ENCODE measurements around the gene NPLOC4. TPM values are rescaled to one million over a fixed set of nuclear protein-coding genes. Genes with fewer than 3 reads are reported as not detected.

The NPLOC4 gene
- total and polyA plus RNA-seq, 2 of the 13 experiments (the other 11 are each of a cell fraction or from before 2014, with no cell fraction given): 57.0 to 97.0 TPM

DNA sequence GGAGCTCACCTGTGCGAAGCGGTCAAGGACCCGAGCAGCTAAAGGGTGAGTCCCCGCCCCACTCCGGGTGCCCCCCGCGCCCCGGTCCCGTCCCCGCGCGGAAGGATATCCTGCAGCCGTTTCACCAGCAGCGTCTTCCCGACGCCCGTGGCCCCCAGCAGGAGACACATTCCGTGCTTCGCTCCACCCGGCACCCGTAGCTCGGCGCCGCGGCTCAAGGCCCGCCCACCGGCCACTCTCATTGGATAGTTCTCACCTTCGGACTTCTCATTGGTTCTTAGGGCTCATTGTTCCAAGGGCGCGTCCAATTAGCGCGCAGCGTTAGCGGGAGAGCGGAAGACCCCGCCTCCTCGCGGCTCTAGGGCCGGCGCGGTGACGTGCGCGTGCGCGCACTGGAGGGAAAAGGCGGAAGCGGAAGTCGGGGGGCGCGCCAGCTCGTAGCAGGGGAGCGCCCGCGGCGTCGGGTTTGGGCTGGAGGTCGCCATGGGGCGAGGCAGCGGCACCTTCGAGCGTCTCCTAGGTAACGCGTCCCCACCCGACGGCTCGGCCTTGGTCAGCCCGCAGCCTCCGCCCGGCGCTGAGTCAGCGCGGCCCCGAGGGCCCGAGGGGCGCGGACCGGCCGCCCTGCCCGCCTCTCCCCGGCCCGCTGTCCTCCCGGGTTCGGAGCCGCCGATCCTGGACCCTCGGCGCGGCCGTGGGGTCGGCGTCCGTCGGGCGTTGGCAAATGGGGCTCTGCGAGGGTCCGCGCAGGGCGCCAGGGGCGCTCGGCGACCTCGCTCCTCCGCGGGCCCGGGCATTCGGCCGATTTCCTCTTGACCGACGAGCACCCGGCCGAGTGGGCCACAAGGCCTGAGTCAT, 46.9 kb upstream of the NPLOC4 start, which contains the start of the genes ARL16 and HGS (continued):
- TF ChIP-seq, protein P1, sequence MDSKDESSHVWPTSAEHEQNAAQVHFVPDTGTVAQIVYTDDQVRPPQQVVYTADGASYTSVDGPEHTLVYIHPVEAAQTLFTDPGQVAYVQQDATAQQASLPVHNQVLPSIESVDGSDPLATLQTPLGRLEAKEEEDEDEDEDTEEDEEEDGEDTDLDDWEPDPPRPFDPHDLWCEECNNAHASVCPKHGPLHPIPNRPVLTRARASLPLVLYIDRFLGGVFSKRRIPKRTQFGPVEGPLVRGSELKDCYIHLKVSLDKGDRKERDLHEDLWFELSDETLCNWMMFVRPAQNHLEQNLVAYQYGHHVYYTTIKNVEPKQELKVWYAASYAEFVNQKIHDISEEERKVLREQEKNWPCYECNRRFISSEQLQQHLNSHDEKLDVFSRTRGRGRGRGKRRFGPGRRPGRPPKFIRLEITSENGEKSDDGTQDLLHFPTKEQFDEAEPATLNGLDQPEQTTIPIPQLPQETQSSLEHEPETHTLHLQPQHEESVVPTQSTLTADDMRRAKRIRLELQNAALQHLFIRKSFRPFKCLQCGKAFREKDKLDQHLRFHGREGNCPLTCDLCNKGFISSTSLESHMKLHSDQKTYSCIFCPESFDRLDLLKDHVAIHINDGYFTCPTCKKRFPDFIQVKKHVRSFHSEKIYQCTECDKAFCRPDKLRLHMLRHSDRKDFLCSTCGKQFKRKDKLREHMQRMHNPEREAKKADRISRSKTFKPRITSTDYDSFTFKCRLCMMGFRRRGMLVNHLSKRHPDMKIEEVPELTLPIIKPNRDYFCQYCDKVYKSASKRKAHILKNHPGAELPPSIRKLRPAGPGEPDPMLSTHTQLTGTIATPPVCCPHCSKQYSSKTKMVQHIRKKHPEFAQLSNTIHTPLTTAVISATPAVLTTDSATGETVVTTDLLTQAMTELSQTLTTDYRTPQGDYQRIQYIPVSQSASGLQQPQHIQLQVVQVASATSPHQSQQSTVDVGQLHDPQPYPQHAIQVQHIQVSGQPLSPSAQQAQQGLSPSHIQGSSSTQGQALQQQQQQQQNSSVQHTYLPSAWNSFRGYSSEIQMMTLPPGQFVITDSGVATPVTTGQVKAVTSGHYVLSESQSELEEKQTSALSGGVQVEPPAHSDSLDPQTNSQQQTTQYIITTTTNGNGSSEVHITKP (CRISPR knock-in tag; IDR thresholded peaks at IDR 0.05; ENCODE audit: low read depth): 0 out of 2 replicates have a peak, but pooled peaks have one; percentile 53
- TF ChIP-seq, protein P2, sequence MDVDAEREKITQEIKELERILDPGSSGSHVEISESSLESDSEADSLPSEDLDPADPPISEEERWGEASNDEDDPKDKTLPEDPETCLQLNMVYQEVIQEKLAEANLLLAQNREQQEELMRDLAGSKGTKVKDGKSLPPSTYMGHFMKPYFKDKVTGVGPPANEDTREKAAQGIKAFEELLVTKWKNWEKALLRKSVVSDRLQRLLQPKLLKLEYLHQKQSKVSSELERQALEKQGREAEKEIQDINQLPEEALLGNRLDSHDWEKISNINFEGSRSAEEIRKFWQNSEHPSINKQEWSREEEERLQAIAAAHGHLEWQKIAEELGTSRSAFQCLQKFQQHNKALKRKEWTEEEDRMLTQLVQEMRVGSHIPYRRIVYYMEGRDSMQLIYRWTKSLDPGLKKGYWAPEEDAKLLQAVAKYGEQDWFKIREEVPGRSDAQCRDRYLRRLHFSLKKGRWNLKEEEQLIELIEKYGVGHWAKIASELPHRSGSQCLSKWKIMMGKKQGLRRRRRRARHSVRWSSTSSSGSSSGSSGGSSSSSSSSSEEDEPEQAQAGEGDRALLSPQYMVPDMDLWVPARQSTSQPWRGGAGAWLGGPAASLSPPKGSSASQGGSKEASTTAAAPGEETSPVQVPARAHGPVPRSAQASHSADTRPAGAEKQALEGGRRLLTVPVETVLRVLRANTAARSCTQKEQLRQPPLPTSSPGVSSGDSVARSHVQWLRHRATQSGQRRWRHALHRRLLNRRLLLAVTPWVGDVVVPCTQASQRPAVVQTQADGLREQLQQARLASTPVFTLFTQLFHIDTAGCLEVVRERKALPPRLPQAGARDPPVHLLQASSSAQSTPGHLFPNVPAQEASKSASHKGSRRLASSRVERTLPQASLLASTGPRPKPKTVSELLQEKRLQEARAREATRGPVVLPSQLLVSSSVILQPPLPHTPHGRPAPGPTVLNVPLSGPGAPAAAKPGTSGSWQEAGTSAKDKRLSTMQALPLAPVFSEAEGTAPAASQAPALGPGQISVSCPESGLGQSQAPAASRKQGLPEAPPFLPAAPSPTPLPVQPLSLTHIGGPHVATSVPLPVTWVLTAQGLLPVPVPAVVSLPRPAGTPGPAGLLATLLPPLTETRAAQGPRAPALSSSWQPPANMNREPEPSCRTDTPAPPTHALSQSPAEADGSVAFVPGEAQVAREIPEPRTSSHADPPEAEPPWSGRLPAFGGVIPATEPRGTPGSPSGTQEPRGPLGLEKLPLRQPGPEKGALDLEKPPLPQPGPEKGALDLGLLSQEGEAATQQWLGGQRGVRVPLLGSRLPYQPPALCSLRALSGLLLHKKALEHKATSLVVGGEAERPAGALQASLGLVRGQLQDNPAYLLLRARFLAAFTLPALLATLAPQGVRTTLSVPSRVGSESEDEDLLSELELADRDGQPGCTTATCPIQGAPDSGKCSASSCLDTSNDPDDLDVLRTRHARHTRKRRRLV (CRISPR knock-in tag; IDR thresholded peaks at IDR 0.05): no peak
- TF ChIP-seq SIN3B (IDR thresholded peaks at IDR 0.05; ENCODE audit: low read length) (peak; percentile 45; the same call in 1 of the 2 replicates), ZNF546 (CRISPR knock-in tag; conservative IDR thresholded peaks at IDR 0.05) (peak; percentile 96), ZNF235 (CRISPR knock-in tag; IDR thresholded peaks at IDR 0.05; ENCODE audit: borderline replicate concordance) (0 out of 2 replicates have a peak, but pooled peaks have one; percentile 34), ZFX (CRISPR knock-in tag; IDR thresholded peaks at IDR 0.05; ENCODE audit: low read depth) (peak; percentile 79), AGO2 (optimal IDR thresholded peaks at IDR 0.05; ENCODE audit: low read depth, low read length) (peak; percentile 59), MED8 (CRISPR knock-in tag; IDR thresholded peaks at IDR 0.05; ENCODE audit: insufficient replicate concordance) (peak; percentile 64), MEIS2 (CRISPR knock-in tag; IDR thresholded peaks at IDR 0.05) (peak; percentile 67), SP4 (CRISPR knock-in tag; IDR thresholded peaks at IDR 0.05) (peak; percentile 95), PHF20 (CRISPR knock-in tag; IDR thresholded peaks at IDR 0.05) (peak; percentile 94), NFE2L1 (CRISPR knock-in tag; IDR thresholded peaks at IDR 0.05; ENCODE audit: borderline replicate concordance) (no peak), ARHGAP35 (CRISPR knock-in tag; IDR thresholded peaks at IDR 0.05; ENCODE audit: borderline replicate concordance) (peak; percentile 19; the same call in 1 of the 2 replicates)
- TF ChIP-seq, protein P3, sequence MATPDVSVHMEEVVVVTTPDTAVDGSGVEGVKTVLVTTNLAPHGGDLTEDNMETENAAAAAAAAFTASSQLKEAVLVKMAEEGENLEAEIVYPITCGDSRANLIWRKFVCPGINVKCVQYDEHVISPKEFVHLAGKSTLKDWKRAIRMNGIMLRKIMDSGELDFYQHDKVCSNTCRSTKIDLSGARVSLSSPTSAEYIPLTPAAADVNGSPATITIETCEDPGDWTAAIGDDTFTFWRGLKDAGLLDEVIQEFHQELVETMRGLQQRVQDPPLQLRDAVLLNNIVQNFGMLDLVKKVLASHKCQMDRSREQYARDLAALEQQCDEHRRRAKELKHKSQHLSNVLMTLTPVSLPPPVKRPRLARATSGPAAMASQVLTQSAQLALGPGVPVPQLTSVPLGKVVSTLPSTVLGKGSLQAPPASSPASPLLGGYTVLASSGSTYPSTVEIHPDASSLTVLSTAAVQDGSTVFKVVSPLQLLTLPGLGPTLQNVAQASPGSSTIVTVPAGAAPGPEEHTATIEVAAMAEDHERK (CRISPR knock-in tag; IDR thresholded peaks at IDR 0.05; ENCODE audit: low read depth): peak; percentile 92
- TF ChIP-seq, protein P4, sequence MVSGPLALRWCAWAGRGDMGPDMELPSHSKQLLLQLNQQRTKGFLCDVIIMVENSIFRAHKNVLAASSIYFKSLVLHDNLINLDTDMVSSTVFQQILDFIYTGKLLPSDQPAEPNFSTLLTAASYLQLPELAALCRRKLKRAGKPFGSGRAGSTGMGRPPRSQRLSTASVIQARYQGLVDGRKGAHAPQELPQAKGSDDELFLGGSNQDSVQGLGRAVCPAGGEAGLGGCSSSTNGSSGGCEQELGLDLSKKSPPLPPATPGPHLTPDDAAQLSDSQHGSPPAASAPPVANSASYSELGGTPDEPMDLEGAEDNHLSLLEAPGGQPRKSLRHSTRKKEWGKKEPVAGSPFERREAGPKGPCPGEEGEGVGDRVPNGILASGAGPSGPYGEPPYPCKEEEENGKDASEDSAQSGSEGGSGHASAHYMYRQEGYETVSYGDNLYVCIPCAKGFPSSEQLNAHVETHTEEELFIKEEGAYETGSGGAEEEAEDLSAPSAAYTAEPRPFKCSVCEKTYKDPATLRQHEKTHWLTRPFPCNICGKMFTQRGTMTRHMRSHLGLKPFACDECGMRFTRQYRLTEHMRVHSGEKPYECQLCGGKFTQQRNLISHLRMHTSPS (CRISPR knock-in tag; IDR thresholded peaks at IDR 0.05; ENCODE audit: low read depth): no peak

All from HepG2 (cell line).